H9 (cell line): ENCODE data around the gene YIPF5. TPM values are rescaled to one million over a fixed set of nuclear protein-coding genes. Genes with fewer than 3 reads are reported as not detected.

ENCODE experiments used
- DNase-seq: peaks from one replicate; pipeline ENCODE4 v3.0.0-alpha.2; 2017
- H2AFZ ChIP-seq: one replicate; pipeline ENCODE4 v1.6.1; 2013; ENCODE audit warnings: mild to moderate bottlenecking, low read length, control low read depth, moderate library complexity
- H2AK5ac ChIP-seq: 2 replicates; pipeline ENCODE4 v1.6.1; 2013; ENCODE audit warnings: low read length, control low read depth, mixed read lengths; ENCODE audit not compliant: insufficient read length
- H2BK120ac ChIP-seq: one replicate; pipeline ENCODE4 v1.6.1; 2013; ENCODE audit warnings: low read depth, mild to moderate bottlenecking, low read length, control low read depth, inconsistent platforms; ENCODE audit not compliant: poor library complexity, severe bottlenecking
- H2BK12ac ChIP-seq: 2 replicates; pipeline ENCODE4 v1.6.1; 2013; ENCODE audit warnings: low read length, control low read depth, mixed read lengths, low read depth; ENCODE audit not compliant: insufficient read length
- H2BK15ac ChIP-seq: 2 replicates; pipeline ENCODE4 v1.6.1; 2013; ENCODE audit warnings: low read depth, low read length, control low read depth
- H2BK20ac ChIP-seq: one replicate; pipeline ENCODE4 v1.6.1; 2013; ENCODE audit warnings: low read depth, mild to moderate bottlenecking, low read length, control low read depth, inconsistent platforms; ENCODE audit not compliant: poor library complexity, severe bottlenecking
- H2BK5ac ChIP-seq: 2 replicates; pipeline ENCODE4 v1.6.1; 2013; ENCODE audit warnings: low read length, control low read depth, mixed read lengths; ENCODE audit not compliant: insufficient read length
- H3K14ac ChIP-seq: 2 replicates; pipeline ENCODE4 v1.6.1; 2013; ENCODE audit warnings: low read length, control low read depth; ENCODE audit not compliant: insufficient read depth
- H3K18ac ChIP-seq: 2 replicates; pipeline ENCODE4 v1.6.1; 2013; ENCODE audit warnings: low read depth, mild to moderate bottlenecking, mixed read lengths, low read length, control low read depth; ENCODE audit not compliant: insufficient read length
- H3K23ac ChIP-seq: 2 replicates; pipeline ENCODE4 v1.6.1; 2013; ENCODE audit warnings: low read length, control low read depth, mixed read lengths, low read depth; ENCODE audit not compliant: insufficient read length
- H3K23me2 ChIP-seq: 2 replicates; pipeline ENCODE4 v1.6.1; 2013; ENCODE audit warnings: low read depth, mild to moderate bottlenecking, mixed read lengths, low read length, control low read depth; ENCODE audit not compliant: insufficient read length, poor library complexity, severe bottlenecking
- H3K27ac ChIP-seq: 2 replicates; pipeline ENCODE4 v1.5.1; 2013; ENCODE audit warnings: low read length, control low read depth, mixed read lengths, low read depth; ENCODE audit not compliant: insufficient read length
- H3K27me3 ChIP-seq: 2 replicates; pipeline ENCODE4 v1.6.1; 2013; ENCODE audit warnings: low read length, control low read depth, inconsistent platforms; ENCODE audit not compliant: insufficient read depth
- H3K4ac ChIP-seq: 2 replicates; pipeline ENCODE4 v1.6.1; 2013; ENCODE audit warnings: low read depth, mild to moderate bottlenecking, control low read depth, inconsistent platforms, low read length, moderate library complexity
- H3K4me1 ChIP-seq: 2 replicates; pipeline ENCODE4 v1.6.1; 2013; ENCODE audit warnings: low read length, control low read depth, inconsistent platforms; ENCODE audit not compliant: insufficient read depth
- H3K4me2 ChIP-seq: 2 replicates; pipeline ENCODE4 v1.6.1; 2013; ENCODE audit warnings: low read length, control low read depth, mixed read lengths; ENCODE audit not compliant: insufficient read length, insufficient read depth
- H3K56ac ChIP-seq: 2 replicates; pipeline ENCODE4 v1.6.1; 2013; ENCODE audit warnings: low read depth, mild to moderate bottlenecking, mixed read lengths, low read length, control low read depth; ENCODE audit not compliant: insufficient read length
- H3K79me1 ChIP-seq: 2 replicates; pipeline ENCODE4 v1.6.1; 2013; ENCODE audit warnings: low read depth, mild to moderate bottlenecking, moderate library complexity, low read length, control low read depth, inconsistent platforms; ENCODE audit not compliant: insufficient read depth, poor library complexity, severe bottlenecking
- H3K79me2 ChIP-seq: 2 replicates; pipeline ENCODE4 v1.6.1; 2013; ENCODE audit warnings: low read length, control low read depth, inconsistent platforms; ENCODE audit not compliant: insufficient read depth
- H3K9ac ChIP-seq: 2 replicates; pipeline ENCODE4 v1.6.1; 2013; ENCODE audit warnings: low read length, control low read depth, mixed read lengths; ENCODE audit not compliant: insufficient read length; ENCODE audit errors: extremely low read depth
- H3K9me3 ChIP-seq: one replicate; pipeline ENCODE4 v1.6.1; 2013; ENCODE audit warnings: low read depth, low read length, inconsistent platforms; ENCODE audit not compliant: control insufficient read depth
- H3T11ph ChIP-seq: one replicate; pipeline ENCODE4 v1.6.1; 2013; ENCODE audit warnings: mild to moderate bottlenecking, low read length, control low read depth, inconsistent platforms
- H4K20me1 ChIP-seq: one replicate; pipeline ENCODE4 v1.6.1; 2013; ENCODE audit not compliant: control insufficient read depth, insufficient read length, insufficient read depth
- H4K5ac ChIP-seq: 2 replicates; pipeline ENCODE4 v1.6.1; 2013; ENCODE audit warnings: low read depth, mild to moderate bottlenecking, mixed read lengths, low read length, control low read depth; ENCODE audit not compliant: insufficient read length
- H4K8ac ChIP-seq: replicated peaks from 2 replicates; pipeline ENCODE4 v1.6.1; 2013; ENCODE audit warnings: low read length, control low read depth, mixed read lengths, low read depth; ENCODE audit not compliant: insufficient read length
- H4K91ac ChIP-seq: 2 replicates; pipeline ENCODE4 v1.6.1; 2013; ENCODE audit warnings: low read depth, mild to moderate bottlenecking, moderate library complexity, mixed read lengths, low read length, control low read depth; ENCODE audit not compliant: insufficient read length
- H3K27ac Mint-ChIP-seq, 3 experiments: 2 replicates in 2 of 3; 3 replicates in 1 of 3; pipeline ENCODE4 v1.8.0; 2020 to 2021; ENCODE audit warnings: mixed read lengths in 3 of 3, mild to moderate bottlenecking in 1 of 3, moderate library complexity in 1 of 3
- H3K27me3 Mint-ChIP-seq: 2 replicates; pipeline ENCODE4 v1.8.0; 2021; ENCODE audit warnings: low read depth, mild to moderate bottlenecking, moderate library complexity, mixed read lengths
- H3K36me3 Mint-ChIP-seq, 3 experiments: 2 replicates in 2 of 3; 3 replicates in 1 of 3; pipeline ENCODE4 v1.8.0; 2020 to 2021; ENCODE audit warnings: low read depth in 3 of 3, mixed read lengths in 3 of 3; ENCODE audit not compliant: insufficient read depth in 1 of 3
- H3K4me1 Mint-ChIP-seq, 2 experiments: 2 replicates each; pipeline ENCODE4 v1.8.0; 2020; ENCODE audit warnings: mixed read lengths in 2 of 2
- H3K4me3 Mint-ChIP-seq, 2 experiments: 2 replicates in 1 of 2; 3 replicates in 1 of 2; pipeline ENCODE4 v1.8.0; 2020 to 2021; ENCODE audit warnings: mild to moderate bottlenecking in 2 of 2, mixed read lengths in 2 of 2, moderate library complexity in 1 of 2
- H3K9me3 Mint-ChIP-seq, 2 experiments: 2 replicates in 1 of 2; 3 replicates in 1 of 2; pipeline ENCODE4 v1.8.0; 2020; ENCODE audit warnings: mild to moderate bottlenecking in 2 of 2, mixed read lengths in 2 of 2, moderate library complexity in 1 of 2
- CTCF ChIP-seq: fragments of 200-600 bp; sonication (generic); conservative IDR thresholded peaks from 3 replicates; pipeline ENCODE4 v1.8.0; 2021; ENCODE audit warnings: antibody characterized with exemption, mild to moderate bottlenecking
- WGBS: extraction: QIAGEN DNeasy Blood & Tissue Kit; methylation state at CpG from one replicate; pipeline ENCODE4 v1.1.7; 2013; ENCODE audit warnings: missing lambda C conversion rate, low lambda C conversion rate, mixed read lengths; ENCODE audit not compliant: insufficient read length; ENCODE audit errors: extremely low coverage; 5-methylcytosine and 5-hydroxymethylcytosine counted together
- total RNA-seq: library from RNA; stranded (reverse); gene quantifications from 2 replicates; pipeline ENCODE4 v1.2.1, GENCODE V29; 2021

Gene YIPF5
- total RNA-seq, 1 experiment from 2014 or later = 44.6 TPM

GRCh38 chr5:144122641-144123040 lies 47.8 kb downstream of the YIPF5 start:
- Histone ChIP-seq H3K18ac (no peak overlapping the region), H3K27me3 (no peaks in the 10 kb centered on the region), H3K23ac (no peak overlapping the region), H4K91ac (no peak overlapping the region), H4K8ac (no peak overlapping the region), H3K56ac (no peak overlapping the region), H2AK5ac (no peak overlapping the region), H3K14ac (no peak overlapping the region), H2BK20ac (no peak overlapping the region), H2BK12ac (no peak overlapping the region), H3K4me1 (peaks cover 3% of the 10 kb centered on the region; the same call in 1 of the 2 replicates), H3K79me1 (no peaks in the 10 kb centered on the region), H3K4me2 (no peak overlapping the region), H3K23me2 (no peaks in the 10 kb centered on the region), H2BK5ac (no peak overlapping the region), H3K27ac (no peak overlapping the region), H3T11ph (no peak overlapping the region), H3K79me2 (no peaks in the 10 kb centered on the region), H3K9me3 (no peaks in the 10 kb centered on the region), H3K4ac (no peak overlapping the region), H2AFZ (no peak overlapping the region), H4K5ac (no peak overlapping the region), H2BK120ac (no peak overlapping the region), H4K20me1 (no peaks in the 10 kb centered on the region), H2BK15ac (no peak overlapping the region), H3K9ac (no peak overlapping the region)
- no peaks in the 10 kb centered on the region for H3K27me3 Mint-ChIP-seq
- no CpG with 5 or more reads among the region's 3 CpGs for WGBS
- H3K36me3 Mint-ChIP-seq = peaks cover 0 to 3% (median 0%) of the 10 kb centered on the region in 3 experiments; a peak in 1 of 7 replicates
- peaks cover 0 to 7% of the 10 kb centered on the region in 2 experiments; a peak in 3 of 5 replicates for H3K9me3 Mint-ChIP-seq
- TF ChIP-seq CTCF = no peak
- no peak overlapping the region for H3K4me3 Mint-ChIP-seq
- peaks cover 15 to 16% of the 10 kb centered on the region in 2 experiments for H3K4me1 Mint-ChIP-seq
- H3K27ac Mint-ChIP-seq = no peak overlapping the region
- DNase-seq = no peak
